Measurements from ENCODE around the gene DAZAP2. TPM values are rescaled to one million over a fixed set of nuclear protein-coding genes. Genes with fewer than 3 reads are reported as not detected.
A peak's percentile ranks its signal among the peaks of the same experiment; 100 is the strongest.

DAZAP2 gene
- total and polyA plus RNA-seq, 9 of the 15 experiments (the other 6 are each of a cell fraction or from before 2014, with no cell fraction given) = 116 to 668 (median 227) TPM

DNA sequence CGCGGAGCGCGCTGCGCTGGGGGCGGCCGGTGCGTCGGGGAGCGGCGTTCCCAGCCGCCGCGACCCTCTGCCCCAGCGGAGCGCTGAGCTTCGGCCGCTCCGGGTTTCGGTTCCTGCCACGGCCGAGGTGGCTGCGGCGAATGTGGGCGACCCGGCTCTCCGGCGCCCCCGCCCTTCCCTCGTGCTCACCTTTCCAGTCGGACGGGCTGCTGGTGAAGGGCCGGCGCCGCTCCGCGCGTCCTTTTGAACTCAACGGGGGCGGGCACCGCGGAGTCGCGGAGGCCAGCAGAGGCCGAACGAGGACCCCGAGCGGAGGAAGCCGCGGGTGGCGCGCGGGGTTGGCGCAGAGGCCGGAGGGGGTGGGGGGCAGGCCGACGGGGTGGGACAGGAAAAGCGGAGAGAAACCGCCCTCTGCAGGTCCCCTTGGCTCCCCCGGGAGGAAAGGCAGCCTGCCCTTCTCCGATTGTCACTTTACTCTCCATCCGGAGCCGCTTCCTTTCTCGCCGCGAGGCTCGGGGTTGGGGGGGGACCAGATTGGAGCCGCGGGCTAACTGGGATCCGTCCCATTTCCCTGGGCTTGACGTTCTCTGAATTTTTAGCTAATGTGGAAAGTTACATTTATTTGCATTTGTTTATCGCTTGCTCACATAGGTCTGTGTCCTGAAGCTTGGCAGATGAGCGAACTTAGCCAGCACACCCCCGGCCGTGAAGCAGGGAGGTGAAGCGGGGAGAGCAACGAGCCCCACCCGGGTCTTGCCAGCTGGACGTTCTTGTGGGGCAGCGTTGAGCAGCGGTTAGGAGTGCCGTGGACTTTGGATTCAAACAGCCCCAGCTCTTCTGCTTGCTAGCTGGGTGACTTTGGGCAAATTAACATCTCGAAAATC lies 31.7 kb downstream of the DAZAP2 start, which contains the start of gene SMAGP (continued):
- TF ChIP-seq GTF2F1 (IDR thresholded peaks at IDR 0.05; ENCODE audit: low read depth, low read length) = no peak
- TF ChIP-seq RFX5 (IDR thresholded peaks at IDR 0.05; ENCODE audit: low read depth, low read length) = no peak
- TF ChIP-seq HNRNPK (IDR thresholded peaks at IDR 0.05; ENCODE audit: low read depth, low read length, poor library complexity, severe bottlenecking) = no peak
- TF ChIP-seq, protein P1, sequence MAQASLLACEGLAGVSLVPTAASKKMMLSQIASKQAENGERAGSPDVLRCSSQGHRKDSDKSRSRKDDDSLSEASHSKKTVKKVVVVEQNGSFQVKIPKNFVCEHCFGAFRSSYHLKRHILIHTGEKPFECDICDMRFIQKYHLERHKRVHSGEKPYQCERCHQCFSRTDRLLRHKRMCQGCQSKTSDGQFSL (CRISPR knock-in tag; IDR thresholded peaks at IDR 0.05) = peak; percentile 78
- TF ChIP-seq, protein P1 (tag; IDR thresholded peaks at IDR 0.05) = peak in 1 of 2 experiments; percentile 58; a peak in 1 of 4 replicates
- TF ChIP-seq PTBP1 (IDR thresholded peaks at IDR 0.05; ENCODE audit: low read depth, low read length) = no peak
- TF ChIP-seq, protein P2, sequence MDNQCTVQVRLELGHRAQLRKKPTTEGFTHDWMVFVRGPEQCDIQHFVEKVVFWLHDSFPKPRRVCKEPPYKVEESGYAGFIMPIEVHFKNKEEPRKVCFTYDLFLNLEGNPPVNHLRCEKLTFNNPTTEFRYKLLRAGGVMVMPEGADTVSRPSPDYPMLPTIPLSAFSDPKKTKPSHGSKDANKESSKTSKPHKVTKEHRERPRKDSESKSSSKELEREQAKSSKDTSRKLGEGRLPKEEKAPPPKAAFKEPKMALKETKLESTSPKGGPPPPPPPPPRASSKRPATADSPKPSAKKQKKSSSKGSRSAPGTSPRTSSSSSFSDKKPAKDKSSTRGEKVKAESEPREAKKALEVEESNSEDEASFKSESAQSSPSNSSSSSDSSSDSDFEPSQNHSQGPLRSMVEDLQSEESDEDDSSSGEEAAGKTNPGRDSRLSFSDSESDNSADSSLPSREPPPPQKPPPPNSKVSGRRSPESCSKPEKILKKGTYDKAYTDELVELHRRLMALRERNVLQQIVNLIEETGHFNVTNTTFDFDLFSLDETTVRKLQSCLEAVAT (IDR thresholded peaks at IDR 0.05) = no peak
- peak; percentile 36 for TF ChIP-seq RBBP5 (IDR thresholded peaks at IDR 0.05; ENCODE audit: borderline replicate concordance, insufficient read depth, low read length, poor library complexity, severe bottlenecking)
- TF ChIP-seq BCL6 (CRISPR knock-in tag; IDR thresholded peaks at IDR 0.05) = no peak
- TF ChIP-seq, protein P3, sequence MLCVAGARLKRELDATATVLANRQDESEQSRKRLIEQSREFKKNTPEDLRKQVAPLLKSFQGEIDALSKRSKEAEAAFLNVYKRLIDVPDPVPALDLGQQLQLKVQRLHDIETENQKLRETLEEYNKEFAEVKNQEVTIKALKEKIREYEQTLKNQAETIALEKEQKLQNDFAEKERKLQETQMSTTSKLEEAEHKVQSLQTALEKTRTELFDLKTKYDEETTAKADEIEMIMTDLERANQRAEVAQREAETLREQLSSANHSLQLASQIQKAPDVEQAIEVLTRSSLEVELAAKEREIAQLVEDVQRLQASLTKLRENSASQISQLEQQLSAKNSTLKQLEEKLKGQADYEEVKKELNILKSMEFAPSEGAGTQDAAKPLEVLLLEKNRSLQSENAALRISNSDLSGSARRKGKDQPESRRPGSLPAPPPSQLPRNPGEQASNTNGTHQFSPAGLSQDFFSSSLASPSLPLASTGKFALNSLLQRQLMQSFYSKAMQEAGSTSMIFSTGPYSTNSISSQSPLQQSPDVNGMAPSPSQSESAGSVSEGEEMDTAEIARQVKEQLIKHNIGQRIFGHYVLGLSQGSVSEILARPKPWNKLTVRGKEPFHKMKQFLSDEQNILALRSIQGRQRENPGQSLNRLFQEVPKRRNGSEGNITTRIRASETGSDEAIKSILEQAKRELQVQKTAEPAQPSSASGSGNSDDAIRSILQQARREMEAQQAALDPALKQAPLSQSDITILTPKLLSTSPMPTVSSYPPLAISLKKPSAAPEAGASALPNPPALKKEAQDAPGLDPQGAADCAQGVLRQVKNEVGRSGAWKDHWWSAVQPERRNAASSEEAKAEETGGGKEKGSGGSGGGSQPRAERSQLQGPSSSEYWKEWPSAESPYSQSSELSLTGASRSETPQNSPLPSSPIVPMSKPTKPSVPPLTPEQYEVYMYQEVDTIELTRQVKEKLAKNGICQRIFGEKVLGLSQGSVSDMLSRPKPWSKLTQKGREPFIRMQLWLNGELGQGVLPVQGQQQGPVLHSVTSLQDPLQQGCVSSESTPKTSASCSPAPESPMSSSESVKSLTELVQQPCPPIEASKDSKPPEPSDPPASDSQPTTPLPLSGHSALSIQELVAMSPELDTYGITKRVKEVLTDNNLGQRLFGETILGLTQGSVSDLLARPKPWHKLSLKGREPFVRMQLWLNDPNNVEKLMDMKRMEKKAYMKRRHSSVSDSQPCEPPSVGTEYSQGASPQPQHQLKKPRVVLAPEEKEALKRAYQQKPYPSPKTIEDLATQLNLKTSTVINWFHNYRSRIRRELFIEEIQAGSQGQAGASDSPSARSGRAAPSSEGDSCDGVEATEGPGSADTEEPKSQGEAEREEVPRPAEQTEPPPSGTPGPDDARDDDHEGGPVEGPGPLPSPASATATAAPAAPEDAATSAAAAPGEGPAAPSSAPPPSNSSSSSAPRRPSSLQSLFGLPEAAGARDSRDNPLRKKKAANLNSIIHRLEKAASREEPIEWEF (CRISPR knock-in tag; IDR thresholded peaks at IDR 0.05) = no peak
- TF ChIP-seq MBD1 (CRISPR knock-in tag; IDR thresholded peaks at IDR 0.05) = no peak
- no peak for TF ChIP-seq LEF1 (IDR thresholded peaks at IDR 0.05)
- TF ChIP-seq BRD9 (IDR thresholded peaks at IDR 0.05; ENCODE audit: low read depth, partially characterized antibody) = no peak
- no peak for TF ChIP-seq ZNF57 (CRISPR knock-in tag; IDR thresholded peaks at IDR 0.05)
- TF ChIP-seq NR1H2 (CRISPR knock-in tag; IDR thresholded peaks at IDR 0.05) = no peak
- no peak for TF ChIP-seq ZNF77 (CRISPR knock-in tag; IDR thresholded peaks at IDR 0.05)
- TF ChIP-seq TEAD4 (IDR thresholded peaks at IDR 0.05; ENCODE audit: low read length) = no peak
- no peak for TF ChIP-seq TEAD4 (CRISPR knock-in tag; IDR thresholded peaks at IDR 0.05; ENCODE audit: borderline replicate concordance)

All from K562 (cell line).